Progenitor cell of endocrine pancreas (in vitro differentiated cells): Measurements from ENCODE around the gene MAP2K3. TPM values are rescaled to one million over a fixed set of nuclear protein-coding genes. Genes with fewer than 3 reads are reported as not detected.

Experiments
- DNase-seq: peaks from one replicate; pipeline ENCODE4 v3.0.0; 2021; ENCODE audit warnings: low spot score; ENCODE audit not compliant: unreplicated experiment
- H3K27ac Mint-ChIP-seq: 2 replicates; pipeline ENCODE4 v1.8.0; 2021; ENCODE audit warnings: mild to moderate bottlenecking, moderate library complexity, mixed read lengths
- H3K27me3 Mint-ChIP-seq: 2 replicates; pipeline ENCODE4 v1.8.0; 2021; ENCODE audit warnings: mixed read lengths
- H3K36me3 Mint-ChIP-seq: 2 replicates; pipeline ENCODE4 v1.8.0; 2022; ENCODE audit warnings: mixed read lengths; ENCODE audit not compliant: insufficient read depth
- H3K4me1 Mint-ChIP-seq: 2 replicates; pipeline ENCODE4 v1.8.0; 2021; ENCODE audit warnings: low read depth, mixed read lengths
- H3K4me3 Mint-ChIP-seq: 2 replicates; pipeline ENCODE4 v1.8.0; 2021; ENCODE audit warnings: low read depth, mild to moderate bottlenecking, moderate library complexity, mixed read lengths
- H3K9me3 Mint-ChIP-seq: 2 replicates; pipeline ENCODE4 v1.8.0; 2021; ENCODE audit warnings: low read depth, mixed read lengths
- total RNA-seq: library from RNA; stranded (reverse); gene quantifications from 2 replicates; pipeline ENCODE4 v1.2.1, GENCODE V29; 2021
- TF ChIP-seq, protein P1 (sequence below): fragments of 200-600 bp; sonication (generic); IDR thresholded peaks from one replicate; pipeline ENCODE4 v1.5.0; 2021; ENCODE audit warnings: antibody characterized with exemption, mild to moderate bottlenecking; ENCODE audit not compliant: unreplicated experiment

MAP2K3 gene
- total RNA-seq, 1 donor from 2014 or later, result 24.7 TPM

DNA sequence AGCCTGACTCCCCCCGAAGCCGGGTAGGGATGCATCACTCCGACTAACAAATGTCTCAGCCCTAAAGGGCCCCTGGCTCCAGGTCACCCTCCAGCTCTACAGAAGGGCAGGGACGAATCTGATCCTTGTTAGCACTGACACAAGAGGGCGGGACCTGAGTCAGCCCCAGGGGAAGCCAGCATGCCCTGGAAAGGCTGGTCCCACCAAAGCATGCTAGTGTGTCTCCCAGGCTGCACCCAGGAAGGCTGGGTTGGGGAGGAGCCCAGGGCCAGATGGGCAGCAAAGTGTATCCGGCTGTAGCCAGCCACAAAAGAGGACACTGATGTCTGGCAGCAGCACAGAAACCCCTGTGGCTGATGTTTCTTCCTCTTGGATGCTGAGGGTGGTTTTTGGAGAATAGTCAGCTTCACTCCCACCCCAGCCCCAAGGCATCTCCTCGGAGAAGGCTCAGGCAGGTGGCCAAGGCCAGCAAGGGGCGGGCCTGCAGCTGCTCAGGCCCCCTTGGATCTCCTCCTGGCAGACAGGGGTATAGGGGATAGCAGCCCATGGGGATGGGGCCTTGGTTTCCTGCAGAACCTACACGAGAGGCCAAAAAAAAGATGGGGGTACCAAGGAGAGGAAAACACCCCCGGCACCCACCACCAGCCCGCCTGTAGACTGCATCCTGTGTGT is 42.3 kb upstream of the MAP2K3 start:
- Mint-ChIP-seq H3K4me1 (no peaks in the 10 kb centered on the region), H3K27ac (no peak overlapping the region), H3K27me3 (peaks cover 3% of the 10 kb centered on the region), H3K4me3 (no peak overlapping the region), H3K9me3 (no peaks in the 10 kb centered on the region), H3K36me3 (no peaks in the 10 kb centered on the region)
- no peak for DNase-seq
- TF ChIP-seq, protein P1, sequence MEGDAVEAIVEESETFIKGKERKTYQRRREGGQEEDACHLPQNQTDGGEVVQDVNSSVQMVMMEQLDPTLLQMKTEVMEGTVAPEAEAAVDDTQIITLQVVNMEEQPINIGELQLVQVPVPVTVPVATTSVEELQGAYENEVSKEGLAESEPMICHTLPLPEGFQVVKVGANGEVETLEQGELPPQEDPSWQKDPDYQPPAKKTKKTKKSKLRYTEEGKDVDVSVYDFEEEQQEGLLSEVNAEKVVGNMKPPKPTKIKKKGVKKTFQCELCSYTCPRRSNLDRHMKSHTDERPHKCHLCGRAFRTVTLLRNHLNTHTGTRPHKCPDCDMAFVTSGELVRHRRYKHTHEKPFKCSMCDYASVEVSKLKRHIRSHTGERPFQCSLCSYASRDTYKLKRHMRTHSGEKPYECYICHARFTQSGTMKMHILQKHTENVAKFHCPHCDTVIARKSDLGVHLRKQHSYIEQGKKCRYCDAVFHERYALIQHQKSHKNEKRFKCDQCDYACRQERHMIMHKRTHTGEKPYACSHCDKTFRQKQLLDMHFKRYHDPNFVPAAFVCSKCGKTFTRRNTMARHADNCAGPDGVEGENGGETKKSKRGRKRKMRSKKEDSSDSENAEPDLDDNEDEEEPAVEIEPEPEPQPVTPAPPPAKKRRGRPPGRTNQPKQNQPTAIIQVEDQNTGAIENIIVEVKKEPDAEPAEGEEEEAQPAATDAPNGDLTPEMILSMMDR, result no peak

DNA sequence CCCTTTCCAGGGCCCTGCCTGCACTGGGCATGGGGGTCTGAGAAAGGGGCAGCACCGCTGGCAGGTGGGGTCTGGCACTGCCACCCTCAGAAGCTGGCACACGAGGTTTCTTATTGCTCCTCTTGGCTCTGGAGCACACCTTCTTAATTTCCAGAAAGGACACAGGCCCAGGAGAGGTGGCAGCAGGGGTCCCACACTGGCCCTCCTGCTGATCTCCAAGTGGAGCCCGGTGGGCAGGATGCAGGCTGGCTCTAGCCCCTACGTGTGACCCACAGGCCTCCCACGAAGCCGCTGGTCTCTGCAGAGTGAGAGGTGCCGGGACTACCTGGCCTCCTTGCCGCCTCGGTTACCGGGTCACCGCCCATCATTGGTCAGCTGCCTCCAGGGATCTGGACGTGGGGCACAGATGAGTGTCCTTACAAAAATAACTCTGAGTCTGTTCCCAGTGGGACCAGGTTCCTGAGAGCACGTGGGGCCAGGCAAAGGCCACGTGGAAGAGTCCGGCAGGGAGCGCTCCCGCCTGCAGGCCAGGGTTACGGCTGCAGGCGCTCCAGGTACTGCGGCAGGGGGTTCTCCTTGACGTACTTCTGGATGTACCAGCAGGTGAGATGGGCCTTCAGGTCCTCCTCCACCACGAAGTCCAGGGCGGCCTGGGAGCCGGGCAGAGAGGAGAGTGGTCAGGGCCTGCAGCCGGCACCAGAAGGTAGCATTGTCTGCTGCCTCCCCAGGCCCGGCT is 41.6 kb upstream of the MAP2K3 start:
- DNase-seq, result no peak

DNA sequence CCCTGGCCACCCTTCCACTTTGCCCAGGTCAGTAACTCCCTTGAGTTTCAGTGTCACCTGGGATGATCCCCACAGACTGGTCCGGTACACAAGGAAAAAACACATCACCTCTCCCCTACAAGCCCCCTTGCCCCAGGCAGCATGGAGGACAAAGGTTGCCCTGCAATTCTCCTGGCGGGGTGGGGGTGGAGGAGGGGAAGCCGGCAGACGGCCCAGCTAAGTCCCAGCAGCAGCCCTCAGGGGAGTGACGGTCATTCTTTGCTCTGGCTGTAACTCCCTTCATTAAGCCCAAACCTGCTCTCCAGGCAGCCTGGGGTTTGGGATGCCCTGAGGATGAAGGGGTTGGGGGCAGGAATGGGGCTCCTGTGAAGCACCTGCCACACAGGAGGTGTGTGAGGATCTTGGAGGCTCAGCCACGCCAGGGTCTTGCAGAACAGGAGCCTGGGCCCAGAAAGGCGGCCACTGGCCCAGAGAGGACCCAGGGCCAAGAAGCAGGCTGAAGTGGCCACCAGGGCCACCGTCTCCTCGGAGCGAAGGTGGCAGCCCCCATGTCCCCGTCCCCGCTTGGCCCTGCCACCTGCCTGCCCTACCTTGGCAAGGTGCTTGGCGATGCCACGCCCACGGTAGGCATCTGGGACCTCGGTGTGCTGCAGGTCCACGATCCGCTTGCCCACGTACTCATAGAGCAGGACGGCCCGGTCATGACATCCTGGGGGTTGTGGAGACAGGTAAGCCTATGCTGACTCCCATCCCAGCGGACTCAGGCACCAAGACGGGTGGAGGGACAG is 40.8 kb upstream of the MAP2K3 start:
- TF ChIP-seq, protein P1, result no peak
- Mint-ChIP-seq H3K9me3 (no peaks in the 10 kb centered on the region), H3K36me3 (no peaks in the 10 kb centered on the region), H3K27ac (no peak overlapping the region), H3K4me3 (no peak overlapping the region), H3K27me3 (no peaks in the 10 kb centered on the region), H3K4me1 (no peaks in the 10 kb centered on the region)
- no peak for DNase-seq

More for the DNA sequence above, 41.6 kb upstream of the MAP2K3 start:
- H3K27ac Mint-ChIP-seq, result no peak overlapping the region
- no peaks in the 10 kb centered on the region for H3K27me3 Mint-ChIP-seq
- no peaks in the 10 kb centered on the region for H3K36me3 Mint-ChIP-seq
- H3K4me1 Mint-ChIP-seq, result no peaks in the 10 kb centered on the region
- TF ChIP-seq, protein P1, result no peak
- no peak overlapping the region for H3K4me3 Mint-ChIP-seq
- no peaks in the 10 kb centered on the region for H3K9me3 Mint-ChIP-seq

DNA sequence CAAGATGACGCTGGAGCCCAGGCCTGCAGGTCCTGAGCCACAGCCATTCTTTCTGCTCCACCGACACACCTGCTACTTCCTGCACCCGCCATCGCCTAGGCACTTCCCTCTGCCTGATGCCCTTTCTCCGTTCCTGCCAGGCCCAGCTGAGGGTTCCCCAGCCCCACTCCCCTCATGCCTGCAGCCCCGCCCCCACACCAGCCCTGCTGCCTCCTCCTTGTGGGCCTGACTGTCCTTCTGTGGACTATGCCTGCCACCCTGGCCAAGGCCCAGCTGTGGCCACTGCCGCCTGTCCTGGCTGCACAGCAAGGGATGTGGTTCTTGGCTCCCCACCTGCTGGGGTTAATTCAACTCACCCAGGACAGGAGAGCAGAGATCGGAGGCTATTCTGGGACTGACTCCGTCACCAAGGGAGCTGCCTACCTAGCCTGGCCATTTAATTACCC is 38.8 kb upstream of the MAP2K3 start:
- Mint-ChIP-seq H3K27ac (no peak overlapping the region), H3K4me1 (peaks cover 2% of the 10 kb centered on the region), H3K9me3 (no peaks in the 10 kb centered on the region), H3K4me3 (no peak overlapping the region), H3K27me3 (no peaks in the 10 kb centered on the region), H3K36me3 (no peaks in the 10 kb centered on the region)
- DNase-seq, result no peak
- TF ChIP-seq, protein P1, result no peak

DNA sequence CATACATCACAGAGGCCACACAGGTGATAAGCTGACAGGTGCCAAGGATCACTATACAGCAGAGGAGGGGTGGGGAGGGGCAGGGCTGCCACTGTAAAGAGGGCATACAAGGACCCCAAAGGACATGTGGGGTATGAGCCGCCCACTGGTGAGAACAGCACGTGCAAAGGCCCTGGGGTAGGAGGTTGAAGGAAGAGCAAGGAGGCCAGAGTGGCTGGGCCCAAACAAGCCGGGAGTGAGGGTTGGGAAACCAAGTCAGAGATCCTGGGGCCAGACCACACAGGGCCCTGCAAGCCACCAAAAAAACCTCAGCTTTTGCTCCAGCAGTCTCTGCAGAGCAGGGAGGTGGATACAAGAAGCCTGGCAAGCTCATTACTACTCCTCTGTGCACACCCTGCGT is 37.8 kb upstream of the MAP2K3 start:
- TF ChIP-seq, protein P1, result no peak
- Mint-ChIP-seq H3K27ac (no peak overlapping the region), H3K27me3 (no peaks in the 10 kb centered on the region), H3K36me3 (no peaks in the 10 kb centered on the region), H3K4me1 (peaks cover 2% of the 10 kb centered on the region), H3K9me3 (no peaks in the 10 kb centered on the region), H3K4me3 (no peak overlapping the region)
- no peak for DNase-seq
